ENCODE data around the gene CD99.

CD99 gene

GRCh38 chrX:2645563-2645962 lies 45.5 kb upstream of the CD99 start:
- no peaks in the 10 kb centered on the region for H4K20me1 ChIP-seq (ENCODE audit: insufficient read depth, low read length)
- TF ChIP-seq EZH2phosphoT487 (IDR thresholded peaks at IDR 0.05; ENCODE audit: low read depth): no peak
- TF ChIP-seq CTCF (IDR thresholded peaks at IDR 0.05; ENCODE audit: low read depth, low read length): no peak

DNA sequence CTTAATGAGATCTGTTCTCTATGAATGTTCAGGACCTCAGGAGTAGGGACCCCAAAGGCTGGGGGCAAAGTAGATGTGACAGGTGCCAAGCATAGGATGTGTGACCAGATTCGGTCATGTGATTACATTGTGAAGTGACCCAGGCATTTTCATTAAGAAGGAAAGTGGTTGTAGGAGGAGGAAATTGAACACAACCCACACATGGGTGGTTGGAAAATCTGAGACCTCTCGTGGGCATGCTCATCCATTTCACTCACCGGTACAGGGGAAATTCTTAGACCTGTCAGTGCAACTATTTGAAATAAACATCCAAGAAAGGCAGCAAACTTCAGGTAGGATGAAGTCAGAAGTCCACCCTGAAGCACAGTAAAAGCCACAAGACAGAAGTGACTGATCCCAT lies 43.5 kb upstream of the CD99 start:
- H3K27ac ChIP-seq (ENCODE audit: low read length): no peak overlapping the region
- H3K4me1 ChIP-seq (ENCODE audit: low read length): peaks cover 7% of the 10 kb centered on the region
- H3K4me3 ChIP-seq (ENCODE audit: low read length): no peak overlapping the region
- H3K27me3 ChIP-seq (ENCODE audit: low read depth, low read length): no peaks in the 10 kb centered on the region
- H3K79me2 ChIP-seq (ENCODE audit: low read length): no peaks in the 10 kb centered on the region
- TF ChIP-seq CTCF (IDR thresholded peaks at IDR 0.05; ENCODE audit: low read depth, low read length) (no peak), EZH2phosphoT487 (IDR thresholded peaks at IDR 0.05; ENCODE audit: low read depth) (no peak)
- H2AFZ ChIP-seq (ENCODE audit: low read depth, low read length): no peak overlapping the region
- no peaks in the 10 kb centered on the region for H3K36me3 ChIP-seq (replicated peaks; ENCODE audit: low read depth, low read length)
- no peaks in the 10 kb centered on the region for H4K20me1 ChIP-seq (ENCODE audit: insufficient read depth, low read length)
- H3K9ac ChIP-seq (ENCODE audit: low read length): no peak overlapping the region
- H3K4me2 ChIP-seq (ENCODE audit: low read length): no peak overlapping the region
- no peaks in the 10 kb centered on the region for H3K9me3 ChIP-seq (ENCODE audit: insufficient read depth, low read length)

More at GRCh38 chrX:2645563-2645962, 45.5 kb upstream of the CD99 start:
- Histone ChIP-seq H3K27me3 (ENCODE audit: low read depth, low read length) (no peaks in the 10 kb centered on the region), H3K79me2 (ENCODE audit: low read length) (no peaks in the 10 kb centered on the region), H3K4me2 (ENCODE audit: low read length) (no peak overlapping the region), H3K9ac (ENCODE audit: low read length) (no peak overlapping the region), H3K36me3 (replicated peaks; ENCODE audit: low read depth, low read length) (no peaks in the 10 kb centered on the region), H3K4me1 (ENCODE audit: low read length) (peaks cover 7% of the 10 kb centered on the region), H3K27ac (ENCODE audit: low read length) (no peak overlapping the region), H3K9me3 (ENCODE audit: insufficient read depth, low read length) (no peaks in the 10 kb centered on the region), H3K4me3 (ENCODE audit: low read length) (no peak overlapping the region), H2AFZ (ENCODE audit: low read depth, low read length) (no peak overlapping the region)

DNA sequence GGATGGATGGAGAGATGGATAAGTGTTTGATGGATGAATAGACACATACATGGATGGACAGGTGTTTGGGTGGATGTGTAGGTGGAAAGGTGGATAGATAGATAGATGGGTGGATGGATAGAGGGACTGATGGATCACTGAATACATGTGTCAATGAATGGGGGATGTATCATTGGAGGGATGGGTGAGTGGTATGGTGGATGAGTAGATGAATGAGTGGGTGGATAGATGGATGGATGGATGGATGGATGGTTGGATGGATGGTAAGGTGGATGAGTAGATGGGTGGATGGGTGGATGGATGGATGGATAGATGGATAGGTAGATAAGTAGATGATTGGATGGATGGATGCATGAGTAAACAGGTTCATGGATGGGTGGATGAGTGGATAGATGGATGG lies 41.1 kb upstream of the CD99 start:
- no peaks in the 10 kb centered on the region for H3K36me3 ChIP-seq (replicated peaks; ENCODE audit: low read depth, low read length)
- TF ChIP-seq CTCF (IDR thresholded peaks at IDR 0.05; ENCODE audit: low read depth, low read length) (no peak), EZH2phosphoT487 (IDR thresholded peaks at IDR 0.05; ENCODE audit: low read depth) (no peak)
- H3K4me2 ChIP-seq (ENCODE audit: low read length): no peak overlapping the region

GRCh38 chrX:2650865-2651264 lies 40.2 kb upstream of the CD99 start:
- no peaks in the 10 kb centered on the region for H3K9me3 ChIP-seq (ENCODE audit: insufficient read depth, low read length)
- no peak overlapping the region for H3K9ac ChIP-seq (ENCODE audit: low read length)
- H2AFZ ChIP-seq (ENCODE audit: low read depth, low read length): no peak overlapping the region
- H3K27me3 ChIP-seq (ENCODE audit: low read depth, low read length): no peaks in the 10 kb centered on the region
- H4K20me1 ChIP-seq (ENCODE audit: insufficient read depth, low read length): no peaks in the 10 kb centered on the region
- H3K27ac ChIP-seq (ENCODE audit: low read length): no peak overlapping the region
- H3K4me3 ChIP-seq (ENCODE audit: low read length): no peak overlapping the region
- H3K4me1 ChIP-seq (ENCODE audit: low read length): peaks cover 5% of the 10 kb centered on the region; the same call in 1 of the 2 replicates
- H3K36me3 ChIP-seq (replicated peaks; ENCODE audit: low read depth, low read length): no peaks in the 10 kb centered on the region
- no peak for TF ChIP-seq CTCF (IDR thresholded peaks at IDR 0.05; ENCODE audit: low read depth, low read length)
- no peak for TF ChIP-seq EZH2phosphoT487 (IDR thresholded peaks at IDR 0.05; ENCODE audit: low read depth)
- H3K4me2 ChIP-seq (ENCODE audit: low read length): no peak overlapping the region
- no peaks in the 10 kb centered on the region for H3K79me2 ChIP-seq (ENCODE audit: low read length)

More for the DNA sequence above, 41.1 kb upstream of the CD99 start:
- Histone ChIP-seq H3K79me2 (ENCODE audit: low read length) (no peaks in the 10 kb centered on the region), H3K9me3 (ENCODE audit: insufficient read depth, low read length) (no peaks in the 10 kb centered on the region), H4K20me1 (ENCODE audit: insufficient read depth, low read length) (no peaks in the 10 kb centered on the region), H3K4me1 (ENCODE audit: low read length) (no peaks in the 10 kb centered on the region), H3K4me3 (ENCODE audit: low read length) (no peak overlapping the region), H3K27ac (ENCODE audit: low read length) (no peak overlapping the region), H2AFZ (ENCODE audit: low read depth, low read length) (no peak overlapping the region), H3K9ac (ENCODE audit: low read length) (no peak overlapping the region), H3K27me3 (ENCODE audit: low read depth, low read length) (no peaks in the 10 kb centered on the region)

All from OCI-LY3 (cell line).